HEK293 (cell line): ENCODE data around the gene ELMO1.

Experiments used
- KLF7 ChIP-seq: fragments of 450-650 bp; formaldehyde crosslinking; IDR thresholded peaks from 2 replicates; pipeline ENCODE4 v1.5.1; 2016; ENCODE audit warnings: missing biosample characterization, missing genetic modification characterization, borderline replicate concordance
- YY1 ChIP-seq: fragments of 450-650 bp; formaldehyde crosslinking; IDR thresholded peaks from 2 replicates; pipeline ENCODE4 v1.5.1; 2018; ENCODE audit warnings: missing biosample characterization, missing genetic modification characterization
- ZBTB7A ChIP-seq: fragments of 450-650 bp; formaldehyde crosslinking; IDR thresholded peaks from 2 replicates; pipeline ENCODE4 v1.5.1; 2016; ENCODE audit warnings: low read depth, missing biosample characterization, missing genetic modification characterization
- ZFP41 ChIP-seq: fragments of 450-650 bp; formaldehyde crosslinking; IDR thresholded peaks from 2 replicates; pipeline ENCODE4 v1.5.1; 2016; ENCODE audit warnings: missing biosample characterization, missing genetic modification characterization, borderline replicate concordance
- ZNF138 ChIP-seq: fragments of 450-650 bp; formaldehyde crosslinking; IDR thresholded peaks from 2 replicates; pipeline ENCODE4 v1.5.1; 2016; ENCODE audit warnings: missing biosample characterization, missing genetic modification characterization, borderline replicate concordance
- ZNF274 ChIP-seq, 2 experiments: fragments of 200-500 bp in 1 of 2; fragments of 450-650 bp in 1 of 2; sonication (Bioruptor generic) in 1 of 2; formaldehyde crosslinking in 1 of 2; IDR thresholded peaks; 2 replicates each; pipeline versions ENCODE4 v1.5.1 to v1.6.1; 2014 to 2016; ENCODE audit warnings: borderline replicate concordance in 1 of 2, inconsistent platforms in 1 of 2, low read length in 1 of 2, missing biosample characterization in 1 of 2, missing genetic modification characterization in 1 of 2
- ZNF335 ChIP-seq: fragments of 450-650 bp; formaldehyde crosslinking; conservative IDR thresholded peaks from 2 replicates; pipeline ENCODE4 v1.5.1; 2016; ENCODE audit warnings: missing biosample characterization, missing genetic modification characterization
- ZNF416 ChIP-seq: fragments of 450-650 bp; formaldehyde crosslinking; IDR thresholded peaks from 2 replicates; pipeline ENCODE4 v1.5.1; 2016; ENCODE audit warnings: missing biosample characterization, missing genetic modification characterization
- ZNF658 ChIP-seq: fragments of 450-650 bp; formaldehyde crosslinking; IDR thresholded peaks from 2 replicates; pipeline ENCODE4; 2016; ENCODE audit warnings: missing biosample characterization, missing genetic modification characterization
- TF ChIP-seq, protein P1 (sequence below): fragments of 450-650 bp; formaldehyde crosslinking; IDR thresholded peaks from 2 replicates; pipeline ENCODE4 v1.5.1; 2016; ENCODE audit warnings: missing biosample characterization, missing genetic modification characterization
- TF ChIP-seq, protein P2 (sequence below): fragments of 450-650 bp; formaldehyde crosslinking; IDR thresholded peaks from 2 replicates; pipeline ENCODE4 v1.5.1; 2016; ENCODE audit warnings: missing biosample characterization, missing genetic modification characterization
- TF ChIP-seq, protein P3 (sequence below): fragments of 450-650 bp; formaldehyde crosslinking; IDR thresholded peaks from 2 replicates; pipeline ENCODE4 v1.5.1; 2016; ENCODE audit warnings: missing biosample characterization, missing genetic modification characterization
- TF ChIP-seq, protein P4 (sequence below): fragments of 450-650 bp; formaldehyde crosslinking; IDR thresholded peaks from 2 replicates; pipeline ENCODE4 v1.5.1; 2016; ENCODE audit warnings: missing biosample characterization, missing genetic modification characterization

DNA sequence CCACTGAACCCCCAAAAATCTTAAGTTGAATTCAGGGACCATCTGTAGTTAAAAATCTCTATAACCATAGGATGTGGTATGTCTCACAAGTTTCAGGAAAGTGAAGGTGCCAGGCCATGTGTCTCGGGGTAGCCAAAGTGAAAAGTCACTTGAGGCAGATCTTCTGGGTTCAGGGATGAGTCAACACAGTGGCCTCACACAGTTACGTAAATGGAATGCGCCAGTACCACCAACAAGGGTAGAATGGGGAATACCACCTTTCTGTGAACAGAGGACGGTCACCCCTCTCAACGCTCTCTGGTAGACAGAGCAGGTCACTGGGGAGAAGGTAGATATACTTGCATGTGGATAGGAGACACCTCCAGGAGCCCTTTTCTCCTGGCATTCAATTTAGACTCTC lies 71.4 kb downstream of the ELMO1 start:
- TF ChIP-seq ZNF138 (tag by site-specific recombination) (no peak), ZNF335 (no peak), ZFP41 (tag by site-specific recombination) (no peak), YY1 (tag by site-specific recombination) (no peak), ZNF274 (IDR thresholded peaks at IDR 0.05; ENCODE audit: low read length) (no peak), ZNF274 (tag by site-specific recombination; IDR thresholded peaks at IDR 0.05; ENCODE audit: borderline replicate concordance) (no peak), ZBTB7A (tag by site-specific recombination) (no peak), KLF7 (tag by site-specific recombination) (no peak), ZNF416 (tag by site-specific recombination) (no peak), ZNF658 (tag by site-specific recombination) (no peak)
- TF ChIP-seq, protein P1, sequence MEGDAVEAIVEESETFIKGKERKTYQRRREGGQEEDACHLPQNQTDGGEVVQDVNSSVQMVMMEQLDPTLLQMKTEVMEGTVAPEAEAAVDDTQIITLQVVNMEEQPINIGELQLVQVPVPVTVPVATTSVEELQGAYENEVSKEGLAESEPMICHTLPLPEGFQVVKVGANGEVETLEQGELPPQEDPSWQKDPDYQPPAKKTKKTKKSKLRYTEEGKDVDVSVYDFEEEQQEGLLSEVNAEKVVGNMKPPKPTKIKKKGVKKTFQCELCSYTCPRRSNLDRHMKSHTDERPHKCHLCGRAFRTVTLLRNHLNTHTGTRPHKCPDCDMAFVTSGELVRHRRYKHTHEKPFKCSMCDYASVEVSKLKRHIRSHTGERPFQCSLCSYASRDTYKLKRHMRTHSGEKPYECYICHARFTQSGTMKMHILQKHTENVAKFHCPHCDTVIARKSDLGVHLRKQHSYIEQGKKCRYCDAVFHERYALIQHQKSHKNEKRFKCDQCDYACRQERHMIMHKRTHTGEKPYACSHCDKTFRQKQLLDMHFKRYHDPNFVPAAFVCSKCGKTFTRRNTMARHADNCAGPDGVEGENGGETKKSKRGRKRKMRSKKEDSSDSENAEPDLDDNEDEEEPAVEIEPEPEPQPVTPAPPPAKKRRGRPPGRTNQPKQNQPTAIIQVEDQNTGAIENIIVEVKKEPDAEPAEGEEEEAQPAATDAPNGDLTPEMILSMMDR (tag by site-specific recombination), result no peak
- TF ChIP-seq, protein P2, sequence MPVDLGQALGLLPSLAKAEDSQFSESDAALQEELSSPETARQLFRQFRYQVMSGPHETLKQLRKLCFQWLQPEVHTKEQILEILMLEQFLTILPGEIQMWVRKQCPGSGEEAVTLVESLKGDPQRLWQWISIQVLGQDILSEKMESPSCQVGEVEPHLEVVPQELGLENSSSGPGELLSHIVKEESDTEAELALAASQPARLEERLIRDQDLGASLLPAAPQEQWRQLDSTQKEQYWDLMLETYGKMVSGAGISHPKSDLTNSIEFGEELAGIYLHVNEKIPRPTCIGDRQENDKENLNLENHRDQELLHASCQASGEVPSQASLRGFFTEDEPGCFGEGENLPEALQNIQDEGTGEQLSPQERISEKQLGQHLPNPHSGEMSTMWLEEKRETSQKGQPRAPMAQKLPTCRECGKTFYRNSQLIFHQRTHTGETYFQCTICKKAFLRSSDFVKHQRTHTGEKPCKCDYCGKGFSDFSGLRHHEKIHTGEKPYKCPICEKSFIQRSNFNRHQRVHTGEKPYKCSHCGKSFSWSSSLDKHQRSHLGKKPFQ (tag by site-specific recombination), result no peak
- TF ChIP-seq, protein P3, sequence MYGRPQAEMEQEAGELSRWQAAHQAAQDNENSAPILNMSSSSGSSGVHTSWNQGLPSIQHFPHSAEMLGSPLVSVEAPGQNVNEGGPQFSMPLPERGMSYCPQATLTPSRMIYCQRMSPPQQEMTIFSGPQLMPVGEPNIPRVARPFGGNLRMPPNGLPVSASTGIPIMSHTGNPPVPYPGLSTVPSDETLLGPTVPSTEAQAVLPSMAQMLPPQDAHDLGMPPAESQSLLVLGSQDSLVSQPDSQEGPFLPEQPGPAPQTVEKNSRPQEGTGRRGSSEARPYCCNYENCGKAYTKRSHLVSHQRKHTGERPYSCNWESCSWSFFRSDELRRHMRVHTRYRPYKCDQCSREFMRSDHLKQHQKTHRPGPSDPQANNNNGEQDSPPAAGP (tag by site-specific recombination), result no peak
- TF ChIP-seq, protein P4, sequence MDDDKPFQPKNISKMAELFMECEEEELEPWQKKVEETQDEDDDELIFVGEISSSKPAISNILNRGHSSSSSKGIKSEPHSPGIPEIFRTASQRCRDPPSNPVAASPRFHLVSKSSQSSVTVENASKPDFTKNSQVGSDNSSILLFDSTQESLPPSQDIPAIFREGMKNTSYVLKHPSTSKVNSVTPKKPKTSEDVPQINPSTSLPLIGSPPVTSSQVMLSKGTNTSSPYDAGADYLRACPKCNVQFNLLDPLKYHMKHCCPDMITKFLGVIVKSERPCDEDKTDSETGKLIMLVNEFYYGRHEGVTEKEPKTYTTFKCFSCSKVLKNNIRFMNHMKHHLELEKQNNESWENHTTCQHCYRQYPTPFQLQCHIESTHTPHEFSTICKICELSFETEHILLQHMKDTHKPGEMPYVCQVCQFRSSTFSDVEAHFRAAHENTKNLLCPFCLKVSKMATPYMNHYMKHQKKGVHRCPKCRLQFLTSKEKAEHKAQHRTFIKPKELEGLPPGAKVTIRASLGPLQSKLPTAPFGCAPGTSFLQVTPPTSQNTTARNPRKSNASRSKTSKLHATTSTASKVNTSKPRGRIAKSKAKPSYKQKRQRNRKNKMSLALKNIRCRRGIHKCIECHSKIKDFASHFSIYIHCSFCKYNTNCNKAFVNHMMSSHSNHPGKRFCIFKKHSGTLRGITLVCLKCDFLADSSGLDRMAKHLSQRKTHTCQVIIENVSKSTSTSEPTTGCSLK, result no peak
